ENCODE results near the gene AKAP6.

DNA sequence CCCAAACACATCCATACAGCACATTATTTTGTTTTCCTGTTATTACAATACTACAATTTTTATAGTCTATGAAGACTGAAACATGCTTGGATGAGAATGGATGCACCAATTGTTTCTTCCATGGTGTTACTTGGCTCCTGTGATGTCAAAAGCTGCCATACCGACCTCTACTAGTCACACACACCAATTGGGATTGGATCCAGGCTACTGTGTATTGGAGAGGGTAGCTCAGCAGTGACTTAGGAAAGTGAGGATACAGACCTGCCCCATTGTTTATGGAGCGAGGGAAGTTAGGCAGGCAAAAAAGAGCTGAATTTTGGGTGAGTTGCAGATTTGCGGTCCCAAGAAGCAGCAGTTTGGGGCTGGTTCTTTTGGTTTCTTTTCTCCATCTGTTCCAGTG lies 30.8 kb upstream of the AKAP6 start:
- no peak for TF ChIP-seq POLR2AphosphoS5 (IDR thresholded peaks at IDR 0.05)
- TF ChIP-seq, protein P1, sequence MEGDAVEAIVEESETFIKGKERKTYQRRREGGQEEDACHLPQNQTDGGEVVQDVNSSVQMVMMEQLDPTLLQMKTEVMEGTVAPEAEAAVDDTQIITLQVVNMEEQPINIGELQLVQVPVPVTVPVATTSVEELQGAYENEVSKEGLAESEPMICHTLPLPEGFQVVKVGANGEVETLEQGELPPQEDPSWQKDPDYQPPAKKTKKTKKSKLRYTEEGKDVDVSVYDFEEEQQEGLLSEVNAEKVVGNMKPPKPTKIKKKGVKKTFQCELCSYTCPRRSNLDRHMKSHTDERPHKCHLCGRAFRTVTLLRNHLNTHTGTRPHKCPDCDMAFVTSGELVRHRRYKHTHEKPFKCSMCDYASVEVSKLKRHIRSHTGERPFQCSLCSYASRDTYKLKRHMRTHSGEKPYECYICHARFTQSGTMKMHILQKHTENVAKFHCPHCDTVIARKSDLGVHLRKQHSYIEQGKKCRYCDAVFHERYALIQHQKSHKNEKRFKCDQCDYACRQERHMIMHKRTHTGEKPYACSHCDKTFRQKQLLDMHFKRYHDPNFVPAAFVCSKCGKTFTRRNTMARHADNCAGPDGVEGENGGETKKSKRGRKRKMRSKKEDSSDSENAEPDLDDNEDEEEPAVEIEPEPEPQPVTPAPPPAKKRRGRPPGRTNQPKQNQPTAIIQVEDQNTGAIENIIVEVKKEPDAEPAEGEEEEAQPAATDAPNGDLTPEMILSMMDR (IDR thresholded peaks at IDR 0.05) = no peak
- no peak for TF ChIP-seq POLR2A (IDR thresholded peaks at IDR 0.05)
